RPMI7951 (cell line): ENCODE results near the gene MPHOSPH9. TPM values are rescaled to one million over a fixed set of nuclear protein-coding genes. Genes with fewer than 3 reads are reported as not detected.
A peak's percentile ranks its signal among the peaks of the same experiment; 100 is the strongest.

Experiments used
- DNase-seq: peaks from one replicate; pipeline ENCODE4 v3.0.0-alpha.2; 2012; ENCODE audit warnings: low read depth
- total RNA-seq: library from RNA; depleted of rRNA; stranded (reverse); fragments of >200 nt; shearing (Covaris generic); gene quantifications from 2 replicates; pipeline ENCODE4 v1.2.3, GENCODE V29; 2014

The MPHOSPH9 gene
- total RNA-seq, 1 experiment from 2014 or later = 66.7 TPM

DNA sequence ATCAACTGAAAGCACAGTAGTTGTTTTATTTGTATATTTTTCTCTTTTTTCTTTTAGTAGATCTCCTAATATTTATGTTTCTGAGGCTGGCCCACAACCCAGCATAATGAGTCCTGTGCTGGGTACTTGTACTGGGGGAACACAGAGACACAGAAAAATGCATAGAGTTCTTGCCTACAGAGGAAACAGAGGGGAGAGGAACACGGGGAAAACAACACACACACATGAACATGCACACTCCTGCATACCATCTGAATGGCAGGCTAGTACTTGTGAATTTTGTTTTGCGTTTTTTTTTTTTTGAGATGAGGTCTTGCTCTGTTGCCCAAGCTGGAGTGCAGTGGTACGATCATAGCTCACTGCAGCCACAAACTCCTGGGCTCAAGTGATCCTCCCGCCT is 103.3 kb downstream of the MPHOSPH9 start:
- DNase-seq = no peak

DNA sequence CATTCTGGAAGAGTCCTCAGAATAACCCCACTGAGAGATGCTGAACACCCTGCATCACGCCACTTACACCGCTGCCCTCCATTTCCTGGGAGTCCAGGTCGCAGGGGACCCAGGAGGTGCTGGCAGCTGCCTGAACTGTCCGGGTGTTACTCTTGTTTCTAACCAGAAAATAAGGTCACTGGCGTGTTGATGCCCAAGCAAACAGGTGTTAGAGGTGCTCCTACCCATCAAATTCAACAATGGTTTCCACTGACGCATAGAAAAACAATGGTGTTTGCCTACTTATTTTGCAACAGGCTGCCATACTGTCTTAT is 105.8 kb downstream of the MPHOSPH9 start:
- DNase-seq = no peak

DNA sequence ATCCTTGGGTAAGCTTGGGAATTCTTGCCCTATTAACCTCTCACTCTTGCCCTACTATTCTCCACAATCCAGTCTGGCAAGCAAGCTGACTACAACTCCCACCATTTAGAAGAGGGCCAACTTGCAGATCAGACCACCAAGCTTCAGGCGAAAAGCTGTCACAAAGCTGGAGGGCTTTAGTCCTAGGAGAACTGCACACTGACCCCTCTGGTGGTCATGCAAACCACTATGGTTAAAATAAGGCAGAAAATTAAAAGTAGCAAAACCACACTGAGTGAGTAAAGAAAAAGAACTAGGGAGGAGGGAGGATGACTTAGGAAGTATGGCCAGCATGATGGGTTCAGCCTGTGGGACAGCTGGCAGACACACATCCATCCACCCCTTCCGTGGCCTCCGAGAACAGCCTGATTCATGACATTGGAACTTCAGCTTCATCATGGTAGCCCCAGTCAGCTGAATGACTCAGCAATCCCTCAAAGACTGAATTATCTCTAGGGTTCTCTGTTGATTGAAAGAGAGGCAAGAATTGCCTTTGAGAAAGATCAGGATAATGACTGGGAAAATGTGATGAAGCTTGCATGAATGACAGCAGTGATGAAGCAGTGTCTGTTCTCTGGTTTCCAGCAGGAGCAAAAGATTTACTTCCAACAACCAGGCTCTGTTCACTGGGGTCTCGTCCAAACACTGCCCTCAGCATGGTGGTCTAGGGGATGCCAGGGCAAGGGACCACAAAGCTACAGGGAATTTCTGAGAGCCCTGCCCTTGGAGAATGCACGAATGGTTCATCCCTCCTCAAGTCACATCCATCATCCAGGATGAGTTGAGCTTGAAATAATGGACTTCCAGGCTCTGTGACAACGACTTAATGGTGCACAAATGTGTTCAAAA is 106.4 kb downstream of the MPHOSPH9 start:
- DNase-seq = peak; percentile 99

DNA sequence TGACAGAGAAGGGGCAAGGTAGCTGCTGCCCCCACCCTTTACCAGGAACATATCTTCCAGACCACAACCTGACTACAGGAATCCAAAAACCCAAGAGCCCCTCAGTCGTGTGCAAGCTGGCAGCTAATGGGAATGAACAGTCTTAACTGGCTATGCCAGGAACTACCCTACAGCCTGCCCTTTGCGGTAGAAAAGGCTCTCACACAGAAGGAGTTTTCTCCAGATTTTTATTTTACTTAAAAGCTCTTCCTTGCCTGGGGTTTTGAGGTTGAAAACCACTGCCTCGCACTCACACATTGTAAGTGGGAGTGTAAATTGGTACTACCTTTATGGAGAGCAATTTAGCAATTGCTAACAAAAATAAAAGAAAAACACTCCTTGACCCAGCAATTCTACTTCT is 110.3 kb downstream of the MPHOSPH9 start:
- no peak for DNase-seq

DNA sequence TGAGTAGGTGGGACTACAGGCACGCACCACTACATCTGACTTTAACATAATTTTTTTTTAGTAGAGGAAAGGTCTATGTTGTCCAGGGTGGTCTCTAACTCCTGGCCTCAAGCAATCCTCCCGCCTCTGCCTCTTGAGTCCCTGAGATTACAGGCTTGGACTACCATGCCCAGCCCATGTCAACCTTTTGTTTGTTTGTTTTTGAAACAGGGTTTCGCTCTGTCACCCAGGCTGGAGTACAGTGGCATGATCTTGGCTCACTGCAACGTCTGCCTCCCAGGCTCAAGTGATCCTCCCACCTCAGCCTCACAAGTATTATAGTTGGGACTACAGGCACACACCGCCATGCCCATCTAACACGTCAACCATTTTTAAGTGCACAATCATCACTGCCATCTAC is 111.3 kb downstream of the MPHOSPH9 start:
- DNase-seq = no peak

DNA sequence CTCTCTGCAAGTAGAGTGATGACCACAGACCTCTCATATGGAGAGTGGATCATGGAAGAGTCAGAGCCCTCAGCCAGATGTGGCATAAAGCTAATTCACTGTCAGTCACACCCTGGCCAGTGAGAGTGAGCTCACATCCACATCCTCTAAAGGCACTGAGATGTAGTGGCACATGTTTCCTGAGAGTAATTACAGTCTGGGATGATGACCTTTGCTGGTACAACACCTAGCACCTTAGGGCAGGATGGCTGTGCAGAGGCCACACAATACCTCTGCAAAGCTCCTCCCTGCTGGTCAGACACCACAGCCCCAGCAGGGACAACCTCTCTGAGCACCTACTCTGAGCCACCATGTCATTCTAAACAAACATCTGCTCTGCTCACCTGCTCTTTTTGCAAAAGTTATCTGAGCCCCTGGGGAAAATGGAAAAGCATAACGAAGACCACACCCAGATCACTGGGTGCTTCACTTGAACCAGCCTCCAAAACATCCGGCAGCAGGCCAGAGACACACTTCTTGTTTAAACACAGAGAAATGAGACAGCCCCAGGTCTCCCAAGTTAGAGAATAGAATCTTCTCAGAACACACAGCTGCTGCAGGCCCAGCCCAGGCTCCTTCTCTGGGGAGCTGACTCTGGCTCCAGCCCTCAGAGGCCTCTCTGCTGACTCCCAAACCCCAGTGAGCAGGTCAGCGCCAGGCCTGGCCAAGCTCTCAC is 112.3 kb downstream of the MPHOSPH9 start:
- no peak for DNase-seq

GRCh38 chr12:123119808-123120207 is 113.1 kb downstream of the MPHOSPH9 start:
- DNase-seq = no peak

DNA sequence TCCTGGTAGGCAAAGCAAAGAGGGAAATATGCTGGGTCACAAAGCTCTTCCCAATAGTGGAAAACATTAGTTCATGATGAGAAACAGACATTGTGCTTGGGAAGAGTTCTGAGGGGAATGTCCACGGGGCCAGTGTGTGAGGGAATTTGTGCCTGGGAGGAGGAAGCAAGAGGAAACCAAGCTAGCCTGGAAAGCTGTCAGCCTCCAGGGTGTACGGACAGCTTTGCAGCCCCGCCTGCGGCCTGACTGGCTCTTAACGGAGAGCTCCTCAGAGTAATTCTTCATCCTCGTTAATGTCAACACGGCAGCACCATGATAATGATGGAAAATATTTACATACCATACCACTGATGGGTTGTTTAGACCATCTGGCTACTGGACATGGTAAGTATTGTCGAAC is 114.4 kb downstream of the MPHOSPH9 start:
- no peak for DNase-seq

DNA sequence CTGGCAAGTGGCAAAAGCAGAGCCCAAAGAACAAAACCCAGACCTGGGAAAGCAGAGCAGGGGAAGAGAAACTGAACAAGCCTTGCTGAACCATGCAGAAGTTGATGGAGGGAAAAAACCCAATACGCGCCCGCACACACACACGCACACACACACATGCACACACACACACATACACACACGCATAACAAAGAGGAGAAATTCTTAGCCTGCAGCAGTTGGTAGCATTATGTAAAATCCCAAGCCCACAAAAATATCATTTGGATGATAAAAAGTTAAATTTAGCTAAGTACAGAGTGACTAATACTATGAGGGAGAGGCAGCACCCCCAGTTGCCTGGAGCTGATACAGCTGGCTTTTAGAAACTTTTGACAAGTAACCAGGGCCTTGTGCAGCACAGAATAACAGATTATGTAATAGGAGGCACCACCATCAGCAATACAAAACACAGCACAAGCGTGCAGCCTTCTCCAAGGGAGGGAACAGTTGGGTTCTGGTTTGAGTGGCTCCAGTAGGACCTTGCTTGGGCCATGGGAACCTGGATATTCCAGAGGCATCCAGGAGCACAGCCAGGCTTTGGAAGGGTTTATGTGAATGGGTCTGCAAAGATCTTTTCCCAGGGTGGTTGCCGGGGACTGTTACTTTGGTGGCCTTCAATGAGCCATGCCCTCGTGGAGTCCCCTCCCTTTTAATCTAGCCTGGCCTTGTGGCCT is 117.4 kb downstream of the MPHOSPH9 start:
- peak; percentile 95 for DNase-seq

GRCh38 chr12:123114304-123115083 is 118.4 kb downstream of the MPHOSPH9 start:
- DNase-seq = no peak

GRCh38 chr12:123113026-123113425 is 119.9 kb downstream of the MPHOSPH9 start:
- DNase-seq = no peak

DNA sequence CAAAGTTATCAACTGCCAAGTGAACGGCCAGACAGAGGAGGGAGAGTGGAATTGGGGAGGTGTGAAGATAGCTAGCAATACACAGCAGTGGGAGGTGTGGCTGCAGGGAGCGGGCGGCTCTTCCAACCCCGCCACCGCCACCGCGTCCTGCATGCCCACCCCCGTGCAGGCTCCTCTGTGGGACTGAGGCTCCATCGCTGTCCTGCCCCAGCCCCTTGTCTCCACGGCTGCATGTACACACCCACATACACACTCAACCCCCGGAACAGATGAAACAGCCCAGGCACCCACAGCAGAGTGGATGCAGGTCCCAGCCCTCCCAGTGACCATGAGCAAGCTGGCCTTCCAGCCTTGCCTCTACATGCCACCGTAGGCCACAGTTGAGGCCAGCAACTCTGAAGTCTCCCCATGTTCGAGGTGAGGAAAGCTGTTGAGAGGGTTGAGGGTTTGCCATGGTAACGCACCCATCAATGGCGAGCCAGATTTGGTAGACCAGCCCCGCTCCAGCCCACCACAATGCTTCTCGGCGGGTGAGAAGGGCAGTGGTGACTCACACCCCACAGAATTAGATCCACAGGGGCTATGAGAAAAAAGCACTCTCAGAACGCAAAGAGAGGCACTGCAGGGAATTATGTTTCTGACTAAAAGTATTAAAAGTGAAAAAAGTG is 121.3 kb downstream of the MPHOSPH9 start:
- DNase-seq = peak; percentile 88

GRCh38 chr12:123109319-123109772 is 123.6 kb downstream of the MPHOSPH9 start:
- no peak for DNase-seq

DNA sequence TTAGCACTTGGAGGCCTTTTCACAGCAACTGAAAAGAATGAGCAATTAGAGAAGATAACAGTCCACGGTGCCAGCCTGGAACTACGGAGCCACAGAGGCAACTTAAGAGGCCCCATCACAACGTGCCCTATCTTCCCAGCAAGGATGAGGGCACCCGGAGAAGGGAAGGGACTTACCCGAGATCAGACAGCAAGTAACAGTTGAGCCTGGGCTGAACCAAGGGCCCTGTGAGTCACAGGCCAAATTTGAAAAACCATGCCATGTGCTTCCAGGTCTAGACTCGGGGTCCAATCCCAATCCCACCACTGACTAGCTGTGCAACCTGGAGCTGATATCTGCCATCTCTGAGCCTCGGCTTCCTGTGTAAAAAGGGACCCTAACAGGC is 124.3 kb downstream of the MPHOSPH9 start:
- DNase-seq = no peak

- DNase-seq = no peak
These were observed 124.8 kb downstream of the MPHOSPH9 start for GRCh38 chr12:123107926-123108681.

DNA sequence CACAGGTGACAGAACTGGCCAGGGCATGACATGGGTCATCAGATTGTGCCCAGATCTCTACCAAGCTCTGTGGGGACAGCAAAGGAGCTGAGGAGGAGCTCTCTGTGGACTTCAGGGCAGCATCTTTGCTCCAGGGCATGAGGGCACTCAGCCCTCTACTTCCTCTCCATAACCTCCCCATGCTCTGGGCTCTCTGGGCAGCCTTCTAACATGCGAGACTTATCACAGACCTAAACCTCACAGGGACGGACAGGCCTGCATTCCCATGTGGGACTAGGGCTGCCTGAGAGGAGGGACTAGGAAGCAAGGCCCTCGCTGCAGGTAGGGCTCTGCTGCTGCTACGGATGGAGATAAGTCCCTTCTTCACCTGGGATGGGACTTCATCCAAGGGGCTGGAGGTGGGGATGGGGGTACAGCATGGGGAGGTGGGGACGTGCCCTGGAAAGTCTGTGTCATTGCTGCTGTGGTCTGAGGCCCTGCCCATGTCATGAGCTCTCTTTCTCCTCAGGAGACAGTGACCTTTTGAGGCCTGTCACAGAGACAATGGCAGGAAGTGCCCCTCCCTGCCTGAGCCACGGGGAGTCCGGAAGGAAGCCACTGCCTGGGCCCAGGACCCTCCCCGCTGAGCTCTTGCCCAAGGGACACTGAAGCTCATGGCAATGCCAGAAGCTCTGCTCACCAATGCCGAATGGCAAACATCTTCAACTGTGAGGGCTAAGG is 126.1 kb downstream of the MPHOSPH9 start:
- DNase-seq = no peak

GRCh38 chr12:123105211-123105826 is 127.6 kb downstream of the MPHOSPH9 start:
- DNase-seq = no peak

- no peak for DNase-seq
These were observed 128.1 kb downstream of the MPHOSPH9 start for GRCh38 chr12:123104809-123105208.
